Epidermal melanocyte (primary cell): Measurements from ENCODE around the gene ZGLP1.
"Not testable (repeated sequence)": the region's sequence is repeated elsewhere in the genome, so short reads cannot be mapped to it uniquely, and the experiment has no call there.

ENCODE experiments used
- DNase-seq: peaks from one replicate; pipeline ENCODE4 v3.0.0; 2011; ENCODE audit warnings: low spot score; ENCODE audit not compliant: insufficient read length

The ZGLP1 gene

GRCh38 chr19:10295305-10295846 lies 14.2 kb downstream of the ZGLP1 start:
- DNase-seq, result no peak

- no peak for DNase-seq
These were observed 15.3 kb downstream of the ZGLP1 start for GRCh38 chr19:10294368-10294697.

DNA sequence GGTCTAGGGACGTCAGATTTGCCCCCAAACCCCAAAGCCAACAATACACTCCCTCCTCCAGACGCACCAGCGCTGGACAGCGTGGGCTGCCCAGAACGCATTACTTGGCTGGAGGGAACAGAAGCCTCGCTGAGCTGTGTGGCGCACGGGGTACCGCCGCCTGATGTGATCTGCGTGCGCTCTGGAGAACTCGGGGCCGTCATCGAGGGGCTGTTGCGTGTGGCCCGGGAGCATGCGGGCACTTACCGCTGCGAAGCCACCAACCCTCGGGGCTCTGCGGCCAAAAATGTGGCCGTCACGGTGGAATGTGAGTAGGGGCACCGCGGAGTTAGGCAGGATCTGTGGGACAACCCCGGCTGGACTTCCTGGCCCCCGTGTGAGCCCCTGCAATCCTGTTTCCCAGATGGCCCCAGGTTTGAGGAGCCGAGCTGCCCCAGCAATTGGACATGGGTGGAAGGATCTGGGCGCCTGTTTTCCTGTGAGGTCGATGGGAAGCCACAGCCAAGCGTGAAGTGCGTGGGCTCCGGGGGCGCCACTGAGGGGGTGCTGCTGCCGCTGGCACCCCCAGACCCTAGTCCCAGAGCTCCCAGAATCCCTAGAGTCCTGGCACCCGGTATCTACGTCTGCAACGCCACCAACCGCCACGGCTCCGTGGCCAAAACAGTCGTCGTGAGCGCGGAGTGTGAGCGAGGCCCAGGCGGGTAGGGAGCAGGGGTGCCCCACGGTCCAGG lies 15.8 kb downstream of the ZGLP1 start:
- no peak for DNase-seq

GRCh38 chr19:10292789-10293636 lies 16.6 kb downstream of the ZGLP1 start:
- DNase-seq, result no peak

DNA sequence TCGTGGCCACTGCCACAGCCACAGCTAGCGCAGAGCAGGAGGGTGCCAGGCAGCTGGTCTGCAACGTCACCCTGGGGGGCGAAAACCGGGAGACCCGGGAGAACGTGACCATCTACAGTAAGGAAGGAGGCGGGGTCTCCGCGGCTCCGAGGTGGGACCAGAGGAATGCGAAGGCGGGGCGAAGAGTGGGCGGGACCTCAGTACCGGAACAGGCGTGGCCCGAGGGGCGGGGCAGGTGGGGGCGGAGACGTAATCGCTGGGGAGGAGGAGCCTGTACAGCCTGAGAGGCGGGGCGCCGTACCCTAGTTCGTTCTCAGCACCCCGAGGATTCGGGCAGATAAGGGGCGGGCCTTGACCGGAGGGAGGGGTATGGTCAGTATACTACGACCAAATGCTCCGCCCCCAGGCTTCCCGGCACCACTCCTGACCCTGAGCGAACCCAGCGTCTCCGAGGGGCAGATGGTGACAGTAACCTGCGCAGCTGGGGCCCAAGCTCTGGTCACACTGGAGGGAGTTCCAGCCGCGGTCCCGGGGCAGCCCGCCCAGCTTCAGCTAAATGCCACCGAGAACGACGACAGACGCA lies 17.3 kb downstream of the ZGLP1 start:
- peak; percentile 65 for DNase-seq

DNA sequence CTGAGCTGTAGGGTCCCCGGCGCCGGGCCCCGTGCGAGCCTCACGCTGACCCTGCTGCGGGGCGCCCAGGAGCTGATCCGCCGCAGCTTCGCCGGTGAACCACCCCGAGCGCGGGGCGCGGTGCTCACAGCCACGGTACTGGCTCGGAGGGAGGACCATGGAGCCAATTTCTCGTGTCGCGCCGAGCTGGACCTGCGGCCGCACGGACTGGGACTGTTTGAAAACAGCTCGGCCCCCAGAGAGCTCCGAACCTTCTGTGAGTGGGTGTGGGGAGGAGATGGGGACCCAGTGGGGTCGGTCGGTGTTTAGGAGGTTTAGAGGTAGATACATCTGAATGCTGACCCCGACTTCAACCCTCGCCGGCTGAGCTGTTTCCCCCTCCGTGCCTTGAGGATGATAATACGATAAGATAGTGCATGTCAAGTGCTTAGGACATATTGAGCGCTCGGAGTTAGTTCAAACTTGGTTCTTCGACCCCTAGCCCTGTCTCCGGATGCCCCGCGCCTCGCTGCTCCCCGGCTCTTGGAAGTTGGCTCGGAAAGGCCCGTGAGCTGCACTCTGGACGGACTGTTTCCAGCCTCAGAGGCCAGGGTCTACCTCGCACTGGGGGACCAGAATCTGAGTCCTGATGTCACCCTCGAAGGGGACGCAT lies 17.9 kb downstream of the ZGLP1 start:
- DNase-seq, result no peak

DNA sequence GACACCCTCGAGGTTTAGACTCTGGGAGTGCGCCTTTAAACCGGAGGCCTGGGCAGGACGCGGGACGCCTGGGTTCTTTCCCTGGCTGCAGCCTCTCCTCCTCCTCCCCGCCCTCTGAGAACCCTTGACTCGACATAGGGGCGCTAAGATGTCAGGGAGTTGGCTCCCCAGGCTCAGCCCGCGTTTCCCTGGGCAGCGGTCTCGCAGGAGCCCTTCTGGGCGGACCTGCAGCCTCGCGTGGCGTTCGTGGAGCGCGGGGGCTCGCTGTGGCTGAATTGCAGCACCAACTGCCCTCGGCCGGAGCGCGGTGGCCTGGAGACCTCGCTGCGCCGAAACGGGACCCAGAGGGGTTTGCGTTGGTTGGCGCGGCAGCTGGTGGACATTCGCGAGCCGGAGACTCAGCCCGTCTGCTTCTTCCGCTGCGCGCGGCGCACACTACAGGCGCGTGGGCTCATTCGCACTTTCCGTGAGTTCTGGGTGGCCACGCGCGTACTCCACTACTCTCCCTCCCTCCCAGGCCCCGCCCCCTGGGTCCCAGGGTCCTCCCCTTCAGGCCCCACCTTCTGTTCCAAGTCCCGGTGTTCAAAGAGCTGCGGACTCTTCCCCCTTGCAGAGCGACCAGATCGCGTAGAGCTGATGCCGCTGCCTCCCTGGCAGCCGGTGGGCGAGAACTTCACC lies 18.6 kb downstream of the ZGLP1 start:
- DNase-seq, result no peak

- no peak for DNase-seq
These were observed 19.2 kb downstream of the ZGLP1 start for GRCh38 chr19:10290357-10290875.

DNA sequence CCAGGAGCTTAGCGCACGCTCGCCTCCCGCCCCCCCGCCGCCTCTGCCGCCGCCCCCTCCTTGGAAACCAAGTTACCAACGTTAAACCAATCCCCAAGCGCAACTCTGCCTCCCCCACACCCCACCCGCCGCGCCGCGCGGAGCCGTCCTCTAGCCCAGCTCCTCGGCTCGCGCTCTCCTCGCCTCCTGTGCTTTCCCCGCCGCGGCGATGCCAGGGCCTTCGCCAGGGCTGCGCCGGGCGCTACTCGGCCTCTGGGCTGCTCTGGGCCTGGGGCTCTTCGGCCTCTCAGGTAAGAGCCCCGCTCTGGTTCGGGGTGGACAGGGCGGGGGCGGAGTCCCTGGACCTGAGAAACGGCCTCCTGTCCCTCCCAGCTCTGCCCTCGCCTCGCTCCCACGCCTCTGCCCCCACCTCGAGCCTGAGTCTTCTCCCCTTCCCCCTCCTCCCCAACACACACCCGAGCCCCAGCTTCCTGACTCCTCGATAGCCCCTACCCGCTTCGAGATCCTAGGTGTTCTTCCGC lies 19.7 kb downstream of the ZGLP1 start, which contains the start of gene ICAM5:
Gene ICAM5 (plus strand): TSS at position 117 of the 521 bp plus-strand sequence. CDS start 92 bp downstream, at position 209.
- no peak for DNase-seq

- no peak for DNase-seq
These were observed 20.3 kb downstream of the ZGLP1 start for GRCh38 chr19:10289167-10289835.

DNA sequence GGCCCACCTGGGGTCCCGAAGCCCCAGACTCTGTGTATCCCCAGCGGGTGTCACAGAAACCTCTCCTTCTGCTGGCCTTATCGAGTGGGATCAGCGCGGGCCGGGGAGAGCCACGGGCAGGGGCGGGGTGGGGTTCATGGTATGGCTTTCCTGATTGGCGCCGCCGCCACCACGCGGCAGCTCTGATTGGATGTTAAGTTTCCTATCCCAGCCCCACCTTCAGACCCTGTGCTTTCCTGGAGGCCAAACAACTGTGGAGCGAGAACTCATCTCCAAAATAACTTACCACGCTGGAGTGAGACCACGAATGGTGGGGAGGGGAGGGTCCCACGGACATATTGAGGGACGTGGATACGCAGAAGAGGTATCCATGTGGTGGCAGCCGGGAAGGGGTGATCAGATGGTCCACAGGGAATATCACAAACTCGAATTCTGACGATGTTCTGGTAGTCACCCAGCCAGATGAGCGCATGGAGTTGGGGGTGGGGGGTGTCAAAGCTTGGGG lies 20.9 kb downstream of the ZGLP1 start:
- DNase-seq, result peak; percentile 62

DNA sequence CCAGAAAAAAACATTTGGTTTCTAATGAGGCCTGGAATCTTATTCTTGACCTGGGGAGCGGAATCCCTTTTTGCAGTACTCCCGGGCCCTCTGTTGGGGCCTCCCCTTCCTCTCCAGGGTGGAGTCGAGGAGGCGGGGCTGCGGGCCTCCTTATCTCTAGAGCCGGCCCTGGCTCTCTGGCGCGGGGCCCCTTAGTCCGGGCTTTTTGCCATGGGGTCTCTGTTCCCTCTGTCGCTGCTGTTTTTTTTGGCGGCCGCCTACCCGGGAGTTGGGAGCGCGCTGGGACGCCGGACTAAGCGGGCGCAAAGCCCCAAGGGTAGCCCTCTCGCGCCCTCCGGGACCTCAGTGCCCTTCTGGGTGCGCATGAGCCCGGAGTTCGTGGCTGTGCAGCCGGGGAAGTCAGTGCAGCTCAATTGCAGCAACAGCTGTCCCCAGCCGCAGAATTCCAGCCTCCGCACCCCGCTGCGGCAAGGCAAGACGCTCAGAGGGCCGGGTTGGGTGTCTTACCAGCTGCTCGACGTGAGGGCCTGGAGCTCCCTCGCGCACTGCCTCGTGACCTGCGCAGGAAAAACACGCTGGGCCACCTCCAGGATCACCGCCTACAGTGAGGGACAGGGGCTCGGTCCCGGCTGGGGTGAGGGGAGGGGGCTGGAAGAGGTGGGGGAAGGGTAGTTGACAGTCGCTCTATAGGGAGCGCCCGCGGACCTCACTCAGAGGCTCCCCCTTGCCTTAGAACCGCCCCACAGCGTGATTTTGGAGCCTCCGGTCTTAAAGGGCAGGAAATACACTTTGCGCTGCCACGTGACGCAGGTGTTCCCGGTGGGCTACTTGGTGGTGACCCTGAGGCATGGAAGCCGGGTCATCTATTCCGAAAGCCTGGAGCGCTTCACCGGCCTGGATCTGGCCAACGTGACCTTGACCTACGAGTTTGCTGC lies 22.5 kb downstream of the ZGLP1 start, which contains the start of gene ICAM4:
Gene ICAM4 (plus strand): TSS at position 153 of the 935 bp plus-strand sequence. CDS start 58 bp downstream, at position 211.
- no peak for DNase-seq

DNA sequence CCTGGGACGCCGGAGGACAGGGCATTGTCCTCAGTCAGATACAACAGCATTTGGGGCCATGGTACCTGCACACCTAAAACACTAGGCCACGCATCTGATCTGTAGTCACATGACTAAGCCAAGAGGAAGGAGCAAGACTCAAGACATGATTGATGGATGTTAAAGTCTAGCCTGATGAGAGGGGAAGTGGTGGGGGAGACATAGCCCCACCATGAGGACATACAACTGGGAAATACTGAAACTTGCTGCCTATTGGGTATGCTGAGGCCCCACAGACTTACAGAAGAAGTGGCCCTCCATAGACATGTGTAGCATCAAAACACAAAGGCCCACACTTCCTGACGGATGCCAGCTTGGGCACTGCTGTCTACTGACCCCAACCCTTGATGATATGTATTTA lies 24.2 kb downstream of the ZGLP1 start:
- no peak for DNase-seq

- DNase-seq, result no peak
These were observed 24.7 kb downstream of the ZGLP1 start for GRCh38 chr19:10284960-10285278.

DNA sequence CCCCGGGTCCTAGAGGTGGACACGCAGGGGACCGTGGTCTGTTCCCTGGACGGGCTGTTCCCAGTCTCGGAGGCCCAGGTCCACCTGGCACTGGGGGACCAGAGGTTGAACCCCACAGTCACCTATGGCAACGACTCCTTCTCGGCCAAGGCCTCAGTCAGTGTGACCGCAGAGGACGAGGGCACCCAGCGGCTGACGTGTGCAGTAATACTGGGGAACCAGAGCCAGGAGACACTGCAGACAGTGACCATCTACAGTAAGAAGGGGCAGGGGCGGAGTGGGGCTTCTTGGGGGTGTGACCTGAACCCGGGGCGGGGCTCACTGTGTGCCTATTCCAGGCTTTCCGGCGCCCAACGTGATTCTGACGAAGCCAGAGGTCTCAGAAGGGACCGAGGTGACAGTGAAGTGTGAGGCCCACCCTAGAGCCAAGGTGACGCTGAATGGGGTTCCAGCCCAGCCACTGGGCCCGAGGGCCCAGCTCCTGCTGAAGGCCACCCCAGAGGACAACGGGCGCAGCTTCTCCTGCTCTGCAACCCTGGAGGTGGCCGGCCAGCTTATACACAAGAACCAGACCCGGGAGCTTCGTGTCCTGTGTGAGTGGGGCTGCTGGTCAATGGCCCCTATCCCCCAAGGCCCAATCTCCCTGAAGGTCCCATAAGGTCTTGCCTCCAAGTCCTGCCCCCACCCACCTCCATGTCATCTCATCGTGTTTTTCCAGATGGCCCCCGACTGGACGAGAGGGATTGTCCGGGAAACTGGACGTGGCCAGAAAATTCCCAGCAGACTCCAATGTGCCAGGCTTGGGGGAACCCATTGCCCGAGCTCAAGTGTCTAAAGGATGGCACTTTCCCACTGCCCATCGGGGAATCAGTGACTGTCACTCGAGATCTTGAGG lies 25.3 kb downstream of the ZGLP1 start:
- no peak for DNase-seq

DNA sequence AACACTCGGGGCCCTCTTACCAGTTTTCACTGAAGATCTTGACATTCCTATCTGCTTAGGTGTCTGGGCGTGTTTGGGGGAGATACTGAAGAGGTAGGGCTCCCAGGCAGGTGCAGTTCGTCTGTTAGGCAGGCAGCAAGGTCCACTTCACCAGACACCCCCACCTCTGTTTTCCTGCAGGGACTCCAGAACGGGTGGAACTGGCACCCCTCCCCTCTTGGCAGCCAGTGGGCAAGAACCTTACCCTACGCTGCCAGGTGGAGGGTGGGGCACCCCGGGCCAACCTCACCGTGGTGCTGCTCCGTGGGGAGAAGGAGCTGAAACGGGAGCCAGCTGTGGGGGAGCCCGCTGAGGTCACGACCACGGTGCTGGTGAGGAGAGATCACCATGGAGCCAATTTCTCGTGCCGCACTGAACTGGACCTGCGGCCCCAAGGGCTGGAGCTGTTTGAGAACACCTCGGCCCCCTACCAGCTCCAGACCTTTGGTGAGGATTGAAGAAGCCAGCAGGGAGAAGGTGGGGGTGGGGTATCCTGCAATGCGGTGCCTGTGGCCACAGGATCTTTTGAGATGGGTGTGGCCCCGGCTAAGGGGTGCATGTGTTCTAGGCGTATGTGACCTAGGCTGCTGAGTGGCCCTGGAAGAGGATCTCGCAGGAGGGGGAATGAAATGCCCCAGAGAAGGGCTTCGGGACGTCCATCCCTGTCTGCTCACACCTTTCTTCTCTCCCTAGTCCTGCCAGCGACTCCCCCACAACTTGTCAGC lies 26.1 kb downstream of the ZGLP1 start:
- no peak for DNase-seq

DNA sequence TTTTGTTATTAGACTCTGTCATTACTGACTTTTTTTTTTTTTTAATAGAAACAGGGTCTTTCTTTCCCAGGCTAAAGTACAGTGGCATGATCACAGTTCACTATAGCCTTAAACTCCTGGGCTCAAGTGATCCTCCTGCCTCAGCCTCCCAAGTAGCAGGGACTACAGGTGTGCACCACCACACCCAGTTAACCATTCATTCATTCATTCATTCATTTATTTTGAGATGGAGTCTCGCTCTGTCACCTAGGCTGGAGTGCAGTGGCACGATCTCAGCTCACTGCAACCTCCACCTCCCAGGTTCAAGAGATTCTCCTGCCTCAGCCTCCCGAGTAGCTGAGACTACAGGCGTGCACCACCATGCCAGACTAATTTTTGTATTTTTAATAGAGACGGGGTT lies 27.6 kb downstream of the ZGLP1 start:
- DNase-seq, result not testable (repeated sequence)
